Measurements from ENCODE around the gene ZNF474. TPM values are rescaled to one million over a fixed set of nuclear protein-coding genes. Genes with fewer than 3 reads are reported as not detected.
"Not testable (repeated sequence)": the region's sequence is repeated elsewhere in the genome, so short reads cannot be mapped to it uniquely, and the experiment has no call there.

ZNF474 gene
- total and polyA plus RNA-seq, 2 donors (not counting 1 experiment from before 2014, with no cell fraction given): 0.12 TPM; not detected in 1

DNA sequence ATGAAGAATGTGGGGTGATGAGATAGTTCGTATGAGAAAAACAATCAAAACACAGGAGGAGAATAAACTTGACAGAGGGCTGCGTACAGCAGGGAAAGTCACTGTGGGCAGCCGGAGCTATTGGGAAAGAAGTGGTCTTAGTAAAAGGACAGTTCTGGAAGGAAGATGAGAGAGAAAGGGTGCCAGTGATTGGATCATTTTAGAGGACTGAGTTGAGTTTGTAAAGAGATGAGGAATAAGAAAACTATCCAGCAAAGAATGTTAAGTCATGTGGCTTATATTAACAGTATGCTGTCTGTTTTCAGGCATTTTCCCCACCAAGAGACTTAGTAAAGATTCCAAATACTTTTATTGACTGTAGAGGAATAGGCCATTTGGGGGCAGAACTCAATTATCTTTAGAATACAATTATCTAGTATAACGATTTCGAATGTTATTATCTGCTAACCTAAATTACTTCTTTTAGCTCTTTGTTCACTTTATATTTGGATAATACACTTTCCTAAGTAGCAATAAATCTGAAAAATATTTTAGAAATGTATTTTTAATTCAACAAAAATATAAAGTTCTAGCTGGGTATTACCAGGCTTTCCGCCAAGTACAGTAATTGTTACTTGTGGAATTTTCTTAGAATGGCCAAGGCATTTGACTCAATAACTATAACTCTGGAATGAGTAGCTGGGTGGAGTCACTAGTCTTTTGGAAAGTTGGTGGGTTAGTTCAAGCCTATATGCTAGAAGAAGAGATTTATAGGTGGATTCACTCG lies 35.7 kb upstream of the ZNF474 start:
- Mint-ChIP-seq H3K4me1 (no peaks in the 10 kb centered on the region), H3K9me3 (ENCODE audit: insufficient read depth) (no peaks in the 10 kb centered on the region), H3K27me3 (peaks cover 10% of the 10 kb centered on the region), H3K4me3 (no peak overlapping the region), H3K27ac (no peak overlapping the region)
- H3K4me2 ChIP-seq (replicated peaks; ENCODE audit: low read depth, low read length, poor library complexity, severe bottlenecking): no peak overlapping the region
- H3K9ac ChIP-seq (ENCODE audit: low read length): no peak overlapping the region
- intact Hi-C loops (cut with micrococcal nuclease): no loop called here
- H3K9me3 ChIP-seq (ENCODE audit: control extremely low read depth in 1 of 3, control insufficient read depth in 2 of 3, insufficient read depth in 1 of 3, low read length in 2 of 3): no peaks in the 10 kb centered on the region
- no peaks in the 10 kb centered on the region for H4K20me1 ChIP-seq (ENCODE audit: control insufficient read depth, insufficient read depth, low read length, poor library complexity, severe bottlenecking)
- CTCF ChIA-PET: no interaction called here
- H3K79me2 ChIP-seq (ENCODE audit: control insufficient read depth, insufficient read depth, low read length): no peaks in the 10 kb centered on the region
- POLR2A ChIA-PET: no interaction called here
- no peak overlapping the region for H3K27ac ChIP-seq (ENCODE audit: low read length in 2 of 2)
- TF ChIP-seq EZH2 (IDR thresholded peaks at IDR 0.05; ENCODE audit: borderline replicate concordance, insufficient read depth, low read depth, low read length, poor library complexity, severe bottlenecking): no peak
- TF ChIP-seq, protein P1, sequence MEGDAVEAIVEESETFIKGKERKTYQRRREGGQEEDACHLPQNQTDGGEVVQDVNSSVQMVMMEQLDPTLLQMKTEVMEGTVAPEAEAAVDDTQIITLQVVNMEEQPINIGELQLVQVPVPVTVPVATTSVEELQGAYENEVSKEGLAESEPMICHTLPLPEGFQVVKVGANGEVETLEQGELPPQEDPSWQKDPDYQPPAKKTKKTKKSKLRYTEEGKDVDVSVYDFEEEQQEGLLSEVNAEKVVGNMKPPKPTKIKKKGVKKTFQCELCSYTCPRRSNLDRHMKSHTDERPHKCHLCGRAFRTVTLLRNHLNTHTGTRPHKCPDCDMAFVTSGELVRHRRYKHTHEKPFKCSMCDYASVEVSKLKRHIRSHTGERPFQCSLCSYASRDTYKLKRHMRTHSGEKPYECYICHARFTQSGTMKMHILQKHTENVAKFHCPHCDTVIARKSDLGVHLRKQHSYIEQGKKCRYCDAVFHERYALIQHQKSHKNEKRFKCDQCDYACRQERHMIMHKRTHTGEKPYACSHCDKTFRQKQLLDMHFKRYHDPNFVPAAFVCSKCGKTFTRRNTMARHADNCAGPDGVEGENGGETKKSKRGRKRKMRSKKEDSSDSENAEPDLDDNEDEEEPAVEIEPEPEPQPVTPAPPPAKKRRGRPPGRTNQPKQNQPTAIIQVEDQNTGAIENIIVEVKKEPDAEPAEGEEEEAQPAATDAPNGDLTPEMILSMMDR (IDR thresholded peaks at IDR 0.05): no peak
- H3K36me3 ChIP-seq (replicated peaks in 1 of 2; ENCODE audit: control extremely low read depth in 1 of 2, control insufficient read depth in 1 of 2, extremely low read depth in 1 of 2, insufficient read depth in 2 of 2, low read length in 1 of 2): no peaks in the 10 kb centered on the region
- H2AFZ ChIP-seq (ENCODE audit: insufficient read depth, low read depth, low read length, poor library complexity, severe bottlenecking): no peak overlapping the region
- H3K4me3 ChIP-seq (ENCODE audit: control extremely low read depth in 1 of 5, extremely low read depth in 1 of 5, insufficient read depth in 1 of 5, low read depth in 2 of 5, low read length in 4 of 5): no peak overlapping the region
- peaks cover 0 to 1% (median 0%) of the 10 kb centered on the region in 4 experiments for H3K27me3 ChIP-seq (replicated peaks in 1 of 4; ENCODE audit: control extremely low read depth in 1 of 4, control insufficient read depth in 3 of 4, insufficient read depth in 4 of 4, low read length in 3 of 4)
- WGBS (ENCODE audit: insufficient coverage): 97% methylated on average over 3 of the region's 7 CpGs
- no peaks in the 10 kb centered on the region for H3K4me1 ChIP-seq (ENCODE audit: control insufficient read depth in 2 of 2, insufficient read depth in 2 of 2, low read length in 2 of 2)
- ATAC-seq (ENCODE audit: low read depth) (no peak), DNase-seq (no peak)

DNA sequence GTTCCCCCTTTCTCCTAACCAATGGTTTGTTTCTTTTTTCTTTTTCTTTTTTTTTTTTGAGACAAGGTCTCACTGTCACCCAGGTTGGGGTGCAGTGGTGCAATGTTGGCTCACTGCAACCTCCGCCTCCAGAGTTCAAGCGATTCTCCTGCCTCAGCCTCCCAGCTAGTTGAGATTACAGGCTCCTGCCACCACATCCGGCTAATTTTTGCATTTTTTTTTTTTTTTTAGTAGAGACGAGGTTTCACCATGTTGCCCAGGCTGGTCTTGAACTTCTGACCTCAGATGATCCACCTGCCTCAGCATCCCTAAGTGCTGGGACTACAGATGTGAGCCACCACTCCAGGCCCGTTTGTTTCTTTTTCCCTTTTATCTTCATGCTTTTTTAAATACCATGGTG lies 35.1 kb upstream of the ZNF474 start:
- H3K27me3 ChIP-seq (replicated peaks in 1 of 4; ENCODE audit: control extremely low read depth in 1 of 4, control insufficient read depth in 3 of 4, insufficient read depth in 4 of 4, low read length in 3 of 4); H3K4me1 ChIP-seq (ENCODE audit: control insufficient read depth in 2 of 2, insufficient read depth in 2 of 2, low read length in 2 of 2); H3K4me1 Mint-ChIP-seq; H3K27me3 Mint-ChIP-seq; H3K79me2 ChIP-seq (ENCODE audit: control insufficient read depth, insufficient read depth, low read length); intact Hi-C loops (cut with micrococcal nuclease); H3K27ac ChIP-seq (ENCODE audit: low read length in 2 of 2); H4K20me1 ChIP-seq (ENCODE audit: control insufficient read depth, insufficient read depth, low read length, poor library complexity, severe bottlenecking); H3K4me3 Mint-ChIP-seq; H3K4me3 ChIP-seq (ENCODE audit: control extremely low read depth in 1 of 5, extremely low read depth in 1 of 5, insufficient read depth in 1 of 5, low read depth in 2 of 5, low read length in 4 of 5); H3K9me3 Mint-ChIP-seq (ENCODE audit: insufficient read depth); H3K4me2 ChIP-seq (replicated peaks; ENCODE audit: low read depth, low read length, poor library complexity, severe bottlenecking); H3K9ac ChIP-seq (ENCODE audit: low read length); POLR2A ChIA-PET; H3K36me3 ChIP-seq (replicated peaks in 1 of 2; ENCODE audit: control extremely low read depth in 1 of 2, control insufficient read depth in 1 of 2, extremely low read depth in 1 of 2, insufficient read depth in 2 of 2, low read length in 1 of 2); DNase-seq; H3K9me3 ChIP-seq (ENCODE audit: control extremely low read depth in 1 of 3, control insufficient read depth in 2 of 3, insufficient read depth in 1 of 3, low read length in 2 of 3); H2AFZ ChIP-seq (ENCODE audit: insufficient read depth, low read depth, low read length, poor library complexity, severe bottlenecking); H3K27ac Mint-ChIP-seq; ATAC-seq (ENCODE audit: low read depth); CTCF ChIA-PET: not testable (repeated sequence)
- WGBS (ENCODE audit: insufficient coverage): 93% methylated on average over 3 of the region's 5 CpGs

Measured in B cell (primary cell).